Measurements from ENCODE around the gene MYO5A.

MYO5A gene

GRCh38 chr15:52303093-52303772 is 225.4 kb downstream of the MYO5A start:
- no peak overlapping the region for H2BK5ac ChIP-seq (ENCODE audit: low read depth, low read length, poor library complexity, severe bottlenecking)
- H2AFZ ChIP-seq (ENCODE audit: low read depth, low read length): no peak overlapping the region
- H3K18ac ChIP-seq (ENCODE audit: low read depth in 1 of 2, low read length in 2 of 2): no peak overlapping the region
- no peaks in the 10 kb centered on the region for H3K79me1 ChIP-seq (replicated peaks; ENCODE audit: low read length, poor library complexity, severe bottlenecking)
- H2BK12ac ChIP-seq (ENCODE audit: low read length in 2 of 2): no peak overlapping the region
- no peaks in the 10 kb centered on the region for H3K9me3 ChIP-seq (ENCODE audit: control insufficient read depth, low read length)
- WGBS: 51% methylated on average over 2 of the region's 3 CpGs
- no peaks in the 10 kb centered on the region for H3K36me3 ChIP-seq (ENCODE audit: control insufficient read depth in 1 of 2, insufficient read depth in 2 of 2, low read depth in 1 of 2, low read length in 2 of 2)
- no peak overlapping the region for H4K91ac ChIP-seq (ENCODE audit: low read length)
- H3K4me2 ChIP-seq (ENCODE audit: low read length, poor library complexity, severe bottlenecking): no peak overlapping the region
- H3K4ac ChIP-seq (ENCODE audit: low read depth in 1 of 2, low read length in 2 of 2): no peak overlapping the region
- H2BK15ac ChIP-seq (ENCODE audit: low read depth, poor library complexity, severe bottlenecking): no peak overlapping the region
- H3K14ac ChIP-seq (ENCODE audit: low read length in 2 of 2): no peak overlapping the region
- H3K27ac ChIP-seq (ENCODE audit: low read length, poor library complexity, severe bottlenecking): no peak overlapping the region
- no peak overlapping the region for H4K8ac ChIP-seq (ENCODE audit: low read length)
- H2AK5ac ChIP-seq (ENCODE audit: low read length, severe bottlenecking): no peak overlapping the region
- no peak overlapping the region for H3K9ac ChIP-seq (ENCODE audit: low read length)
- no peaks in the 10 kb centered on the region for H3K27me3 ChIP-seq (ENCODE audit: control insufficient read depth in 1 of 2, insufficient read depth in 1 of 2, low read length in 2 of 2)
- no peak overlapping the region for H3K4me3 ChIP-seq (ENCODE audit: insufficient read depth in 1 of 2, low read depth in 1 of 2, low read length in 2 of 2)
- H3K23ac ChIP-seq (ENCODE audit: low read length in 2 of 2): no peak overlapping the region
- no peak for DNase-seq
- H2BK120ac ChIP-seq (ENCODE audit: low read depth, low read length): no peak overlapping the region
- no peaks in the 10 kb centered on the region for H3K4me1 ChIP-seq (ENCODE audit: control insufficient read depth, insufficient read depth, low read depth, low read length)

DNA sequence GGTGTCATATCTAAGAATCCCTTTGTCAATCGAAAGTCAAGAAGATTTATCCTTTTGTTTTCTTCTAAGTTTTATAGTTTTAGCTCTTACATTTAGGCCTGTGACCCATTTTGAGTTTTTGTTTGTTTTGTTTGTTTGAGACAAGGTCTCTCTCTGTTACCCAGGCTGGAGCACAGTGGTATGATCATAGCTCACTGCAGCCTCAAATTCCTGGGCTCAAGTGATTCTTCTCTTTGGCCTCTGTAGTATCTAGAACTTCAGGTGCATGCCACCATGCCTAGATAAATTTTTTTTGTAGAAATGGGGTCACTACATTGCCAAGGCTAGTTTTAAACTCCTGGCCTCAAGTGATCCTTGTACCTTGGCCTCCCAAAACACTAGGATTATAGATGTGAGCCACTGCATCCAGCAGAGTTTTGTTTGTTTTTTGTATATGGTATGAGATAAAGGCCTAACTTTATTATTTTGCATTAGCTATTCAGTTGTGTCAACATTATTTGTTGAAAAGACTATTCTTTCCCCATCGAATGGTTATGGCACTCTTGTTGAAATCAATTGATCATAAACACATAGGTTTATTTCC is 227.3 kb downstream of the MYO5A start:
- DNase-seq: no peak
- Histone ChIP-seq H2AFZ (ENCODE audit: low read depth, low read length) (no peak overlapping the region), H3K36me3 (ENCODE audit: control insufficient read depth in 1 of 2, insufficient read depth in 2 of 2, low read depth in 1 of 2, low read length in 2 of 2) (no peaks in the 10 kb centered on the region), H3K27ac (ENCODE audit: low read length, poor library complexity, severe bottlenecking) (no peak overlapping the region), H4K91ac (ENCODE audit: low read length) (no peak overlapping the region), H2AK5ac (ENCODE audit: low read length, severe bottlenecking) (no peak overlapping the region), H3K79me1 (replicated peaks; ENCODE audit: low read length, poor library complexity, severe bottlenecking) (no peaks in the 10 kb centered on the region), H2BK120ac (ENCODE audit: low read depth, low read length) (no peak overlapping the region), H3K18ac (ENCODE audit: low read depth in 1 of 2, low read length in 2 of 2) (no peak overlapping the region), H2BK15ac (ENCODE audit: low read depth, poor library complexity, severe bottlenecking) (no peak overlapping the region), H3K9me3 (ENCODE audit: control insufficient read depth, low read length) (no peaks in the 10 kb centered on the region), H3K4me3 (ENCODE audit: insufficient read depth in 1 of 2, low read depth in 1 of 2, low read length in 2 of 2) (no peak overlapping the region), H4K8ac (ENCODE audit: low read length) (no peak overlapping the region), H3K9ac (ENCODE audit: low read length) (no peak overlapping the region), H3K4ac (ENCODE audit: low read depth in 1 of 2, low read length in 2 of 2) (no peak overlapping the region), H3K4me2 (ENCODE audit: low read length, poor library complexity, severe bottlenecking) (no peak overlapping the region), H3K23ac (ENCODE audit: low read length in 2 of 2) (no peak overlapping the region), H2BK5ac (ENCODE audit: low read depth, low read length, poor library complexity, severe bottlenecking) (no peak overlapping the region), H2BK12ac (ENCODE audit: low read length in 2 of 2) (no peak overlapping the region), H3K4me1 (ENCODE audit: control insufficient read depth, insufficient read depth, low read depth, low read length) (no peaks in the 10 kb centered on the region), H3K14ac (ENCODE audit: low read length in 2 of 2) (no peak overlapping the region), H3K27me3 (ENCODE audit: control insufficient read depth in 1 of 2, insufficient read depth in 1 of 2, low read length in 2 of 2) (no peaks in the 10 kb centered on the region)
- 100% methylated on average over 1 of the region's 2 CpGs for WGBS

- 1% methylated on average over 48 of the region's 65 CpGs for WGBS
These were observed 233.2 kb downstream of the MYO5A start, which contains the start of gene MYO5C for GRCh38 chr15:52295421-52296001. Gene MYO5C, minus strand, starts transcription at chr15:52295804. Its CDS starts 168 bp downstream, at chr15:52295636.

GRCh38 chr15:52294881-52295420 is 233.7 kb downstream of the MYO5A start:
- Histone ChIP-seq H3K27ac (ENCODE audit: low read length, poor library complexity, severe bottlenecking) (no peak overlapping the region), H3K23ac (ENCODE audit: low read length in 2 of 2) (peak overlapping the region in 1 of 2 experiments; percentile 50), H3K4ac (ENCODE audit: low read depth in 1 of 2, low read length in 2 of 2) (no peak overlapping the region), H3K79me1 (replicated peaks; ENCODE audit: low read length, poor library complexity, severe bottlenecking) (no peaks in the 10 kb centered on the region), H2BK120ac (ENCODE audit: low read depth, low read length) (no peak overlapping the region), H3K14ac (ENCODE audit: low read length in 2 of 2) (peak overlapping the region in 1 of 2 experiments; percentile 64), H2BK5ac (ENCODE audit: low read depth, low read length, poor library complexity, severe bottlenecking) (no peak overlapping the region), H2BK15ac (ENCODE audit: low read depth, poor library complexity, severe bottlenecking) (no peak overlapping the region), H3K18ac (ENCODE audit: low read depth in 1 of 2, low read length in 2 of 2) (no peak overlapping the region), H3K4me3 (ENCODE audit: insufficient read depth in 1 of 2, low read depth in 1 of 2, low read length in 2 of 2) (peak overlapping the region; percentile 65 to 70), H4K91ac (ENCODE audit: low read length) (no peak overlapping the region), H3K4me2 (ENCODE audit: low read length, poor library complexity, severe bottlenecking) (peak overlapping the region; percentile 90), H3K27me3 (ENCODE audit: control insufficient read depth in 1 of 2, insufficient read depth in 1 of 2, low read length in 2 of 2) (peaks cover 4 to 39% of the 10 kb centered on the region in 2 experiments), H3K9me3 (ENCODE audit: control insufficient read depth, low read length) (no peaks in the 10 kb centered on the region), H3K36me3 (ENCODE audit: control insufficient read depth in 1 of 2, insufficient read depth in 2 of 2, low read depth in 1 of 2, low read length in 2 of 2) (no peaks in the 10 kb centered on the region), H3K4me1 (ENCODE audit: control insufficient read depth, insufficient read depth, low read depth, low read length) (peaks cover 13% of the 10 kb centered on the region), H2AFZ (ENCODE audit: low read depth, low read length) (no peak overlapping the region), H4K8ac (ENCODE audit: low read length) (no peak overlapping the region), H2AK5ac (ENCODE audit: low read length, severe bottlenecking) (no peak overlapping the region), H2BK12ac (ENCODE audit: low read length in 2 of 2) (no peak overlapping the region), H3K9ac (ENCODE audit: low read length) (no peak overlapping the region)
- WGBS: 20% methylated on average over 21 of the region's 32 CpGs
- DNase-seq: no peak

More at GRCh38 chr15:52295421-52296001, 233.2 kb downstream of the MYO5A start, which contains the start of gene MYO5C:
- Histone ChIP-seq H3K79me1 (replicated peaks; ENCODE audit: low read length, poor library complexity, severe bottlenecking) (no peaks in the 10 kb centered on the region), H3K4me2 (ENCODE audit: low read length, poor library complexity, severe bottlenecking) (peak within 1 kb of the TSS; percentile 90), H3K14ac (ENCODE audit: low read length in 2 of 2) (peak within 1 kb of the TSS in 1 of 2 experiments; percentile 64), H4K91ac (ENCODE audit: low read length) (no peak within 1 kb of the TSS), H2BK12ac (ENCODE audit: low read length in 2 of 2) (no peak within 1 kb of the TSS), H2BK5ac (ENCODE audit: low read depth, low read length, poor library complexity, severe bottlenecking) (no peak within 1 kb of the TSS), H3K36me3 (ENCODE audit: control insufficient read depth in 1 of 2, insufficient read depth in 2 of 2, low read depth in 1 of 2, low read length in 2 of 2) (no peaks in the 10 kb centered on the region), H3K23ac (ENCODE audit: low read length in 2 of 2) (peak within 1 kb of the TSS in 1 of 2 experiments; percentile 94), H2AK5ac (ENCODE audit: low read length, severe bottlenecking) (no peak within 1 kb of the TSS), H2AFZ (ENCODE audit: low read depth, low read length) (peak within 1 kb of the TSS; percentile 5), H3K18ac (ENCODE audit: low read depth in 1 of 2, low read length in 2 of 2) (no peak within 1 kb of the TSS), H3K4ac (ENCODE audit: low read depth in 1 of 2, low read length in 2 of 2) (no peak within 1 kb of the TSS), H3K27me3 (ENCODE audit: control insufficient read depth in 1 of 2, insufficient read depth in 1 of 2, low read length in 2 of 2) (peaks cover 4 to 39% of the 10 kb centered on the region in 2 experiments), H3K4me1 (ENCODE audit: control insufficient read depth, insufficient read depth, low read depth, low read length) (peaks cover 13% of the 10 kb centered on the region), H2BK15ac (ENCODE audit: low read depth, poor library complexity, severe bottlenecking) (no peak within 1 kb of the TSS), H2BK120ac (ENCODE audit: low read depth, low read length) (no peak within 1 kb of the TSS), H3K9me3 (ENCODE audit: control insufficient read depth, low read length) (no peaks in the 10 kb centered on the region), H4K8ac (ENCODE audit: low read length) (no peak within 1 kb of the TSS), H3K9ac (ENCODE audit: low read length) (no peak within 1 kb of the TSS), H3K4me3 (ENCODE audit: insufficient read depth in 1 of 2, low read depth in 1 of 2, low read length in 2 of 2) (peak within 1 kb of the TSS; percentile 65 to 70), H3K27ac (ENCODE audit: low read length, poor library complexity, severe bottlenecking) (no peak within 1 kb of the TSS)
- no peak for DNase-seq

Measured in mesenchymal stem cell (in vitro differentiated cells and primary cell).